ENCODE measurements around the gene C2CD3. TPM values are rescaled to one million over a fixed set of nuclear protein-coding genes. Genes with fewer than 3 reads are reported as not detected.

Gene C2CD3
- total and polyA plus RNA-seq, 4 donors, result 3.1 to 14.5 (median 6.7) TPM

DNA sequence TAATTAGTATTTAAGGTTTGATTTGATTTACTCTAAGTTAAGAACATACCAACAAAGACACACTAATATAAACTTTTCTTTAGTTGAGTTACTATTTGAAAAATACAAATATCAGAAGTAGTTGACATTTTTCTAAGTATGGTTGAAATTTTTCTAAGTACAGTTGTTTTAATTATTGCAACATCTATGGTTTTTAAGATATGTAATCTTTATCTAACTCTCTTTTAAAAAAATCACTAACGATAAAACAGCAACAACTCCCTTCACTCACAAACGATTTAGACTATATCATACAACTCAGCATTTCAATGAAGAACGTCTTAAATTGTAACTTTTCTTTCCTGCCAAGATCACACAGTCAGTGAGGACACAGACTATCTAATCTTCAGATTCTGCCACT lies 2.0 kb downstream of the C2CD3 start:
- Histone ChIP-seq H3K4me1 (ENCODE audit: control insufficient read depth in 4 of 4, insufficient read depth in 4 of 4, low read length in 3 of 4) (peaks cover 5 to 22% (median 16%) of the 10 kb centered on the region in 4 donors), H3K9me3 (ENCODE audit: control insufficient read depth in 4 of 4, low read length in 3 of 4) (no peaks in the 10 kb centered on the region), H3K27me3 (ENCODE audit: control insufficient read depth in 4 of 4, insufficient read depth in 4 of 4, low read length in 3 of 4) (no peaks in the 10 kb centered on the region), H3K36me3 (ENCODE audit: control insufficient read depth in 4 of 4, insufficient read depth in 3 of 4, low read depth in 1 of 4, low read length in 3 of 4) (peaks cover 4 to 20% (median 12%) of the 10 kb centered on the region in 4 donors), H3K9ac (ENCODE audit: low read depth in 1 of 2, low read length in 2 of 2) (no peak overlapping the region), H3K4me3 (ENCODE audit: low read depth in 1 of 3, low read length in 3 of 3) (no peak overlapping the region), H3K27ac (ENCODE audit: low read depth in 1 of 2, low read length in 2 of 2) (no peak overlapping the region)
- TF ChIP-seq FOXA1 (IDR thresholded peaks at IDR 0.05) (no peak), MAX (IDR thresholded peaks at IDR 0.05) (no peak), HNF4A (conservative IDR thresholded peaks at IDR 0.05) (no peak), HNF4G (IDR thresholded peaks at IDR 0.05) (no peak), RXRA (IDR thresholded peaks at IDR 0.05) (no peak), FOXA2 (IDR thresholded peaks at IDR 0.05) (no peak), YY1 (IDR thresholded peaks at IDR 0.05) (no peak)
- TF ChIP-seq, protein P1, sequence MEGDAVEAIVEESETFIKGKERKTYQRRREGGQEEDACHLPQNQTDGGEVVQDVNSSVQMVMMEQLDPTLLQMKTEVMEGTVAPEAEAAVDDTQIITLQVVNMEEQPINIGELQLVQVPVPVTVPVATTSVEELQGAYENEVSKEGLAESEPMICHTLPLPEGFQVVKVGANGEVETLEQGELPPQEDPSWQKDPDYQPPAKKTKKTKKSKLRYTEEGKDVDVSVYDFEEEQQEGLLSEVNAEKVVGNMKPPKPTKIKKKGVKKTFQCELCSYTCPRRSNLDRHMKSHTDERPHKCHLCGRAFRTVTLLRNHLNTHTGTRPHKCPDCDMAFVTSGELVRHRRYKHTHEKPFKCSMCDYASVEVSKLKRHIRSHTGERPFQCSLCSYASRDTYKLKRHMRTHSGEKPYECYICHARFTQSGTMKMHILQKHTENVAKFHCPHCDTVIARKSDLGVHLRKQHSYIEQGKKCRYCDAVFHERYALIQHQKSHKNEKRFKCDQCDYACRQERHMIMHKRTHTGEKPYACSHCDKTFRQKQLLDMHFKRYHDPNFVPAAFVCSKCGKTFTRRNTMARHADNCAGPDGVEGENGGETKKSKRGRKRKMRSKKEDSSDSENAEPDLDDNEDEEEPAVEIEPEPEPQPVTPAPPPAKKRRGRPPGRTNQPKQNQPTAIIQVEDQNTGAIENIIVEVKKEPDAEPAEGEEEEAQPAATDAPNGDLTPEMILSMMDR (IDR thresholded peaks at IDR 0.05; ENCODE audit: low read depth, low read length, missing input control), result no peak
- TF ChIP-seq, protein P2, sequence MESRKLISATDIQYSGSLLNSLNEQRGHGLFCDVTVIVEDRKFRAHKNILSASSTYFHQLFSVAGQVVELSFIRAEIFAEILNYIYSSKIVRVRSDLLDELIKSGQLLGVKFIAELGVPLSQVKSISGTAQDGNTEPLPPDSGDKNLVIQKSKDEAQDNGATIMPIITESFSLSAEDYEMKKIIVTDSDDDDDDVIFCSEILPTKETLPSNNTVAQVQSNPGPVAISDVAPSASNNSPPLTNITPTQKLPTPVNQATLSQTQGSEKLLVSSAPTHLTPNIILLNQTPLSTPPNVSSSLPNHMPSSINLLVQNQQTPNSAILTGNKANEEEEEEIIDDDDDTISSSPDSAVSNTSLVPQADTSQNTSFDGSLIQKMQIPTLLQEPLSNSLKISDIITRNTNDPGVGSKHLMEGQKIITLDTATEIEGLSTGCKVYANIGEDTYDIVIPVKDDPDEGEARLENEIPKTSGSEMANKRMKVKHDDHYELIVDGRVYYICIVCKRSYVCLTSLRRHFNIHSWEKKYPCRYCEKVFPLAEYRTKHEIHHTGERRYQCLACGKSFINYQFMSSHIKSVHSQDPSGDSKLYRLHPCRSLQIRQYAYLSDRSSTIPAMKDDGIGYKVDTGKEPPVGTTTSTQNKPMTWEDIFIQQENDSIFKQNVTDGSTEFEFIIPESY (IDR thresholded peaks at IDR 0.05), result no peak
- no peak for DNase-seq (ENCODE audit: low spot score)
- WGBS, result 73% methylated on average over 3 of the region's 3 CpGs

DNA sequence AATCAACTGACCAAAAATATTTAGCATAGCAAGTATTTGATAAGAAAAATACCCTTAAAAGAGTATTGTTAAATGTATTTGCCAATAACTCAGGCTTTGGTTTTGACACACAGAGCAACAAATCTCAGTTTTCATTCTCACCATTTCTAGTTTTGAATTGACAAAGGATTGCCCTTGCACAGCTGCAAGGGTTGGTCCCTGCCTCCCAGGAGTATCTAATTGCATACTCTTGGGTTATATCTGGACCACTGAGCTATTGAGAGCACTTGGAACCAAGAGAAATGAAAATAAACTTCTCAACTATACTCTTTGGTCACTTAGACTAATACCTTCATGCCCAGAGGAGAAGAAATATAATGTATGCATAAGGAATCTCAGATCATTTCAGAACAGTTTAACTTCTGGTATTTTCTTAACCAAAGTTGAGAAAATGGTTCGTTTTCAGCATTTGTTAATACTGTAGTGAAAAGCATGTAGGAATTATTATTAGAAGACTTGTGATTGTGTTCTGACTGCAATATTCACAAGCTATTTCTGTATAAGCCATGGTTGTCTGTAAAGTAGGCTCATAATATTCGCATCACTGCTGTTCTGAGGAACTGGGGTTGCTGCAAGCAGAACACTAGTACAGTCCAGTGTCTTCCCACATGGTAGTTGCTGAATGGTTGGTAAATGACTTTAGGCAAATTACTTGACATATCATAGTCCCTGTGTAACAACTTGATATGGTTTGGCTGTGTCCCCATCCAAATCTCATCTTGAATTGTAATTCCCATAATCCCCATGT lies 7.9 kb downstream of the C2CD3 start:
- H3K36me3 ChIP-seq (ENCODE audit: control insufficient read depth in 4 of 4, insufficient read depth in 3 of 4, low read depth in 1 of 4, low read length in 3 of 4), result peaks cover 3 to 23% (median 11%) of the 10 kb centered on the region in 4 donors
- no peak overlapping the region for H3K27ac ChIP-seq (ENCODE audit: low read depth in 1 of 2, low read length in 2 of 2)
- no peaks in the 10 kb centered on the region for H3K27me3 ChIP-seq (ENCODE audit: control insufficient read depth in 4 of 4, insufficient read depth in 4 of 4, low read length in 3 of 4)
- H3K4me3 ChIP-seq (ENCODE audit: low read depth in 1 of 3, low read length in 3 of 3), result no peak overlapping the region
- TF ChIP-seq, protein P1 (IDR thresholded peaks at IDR 0.05; ENCODE audit: low read depth, low read length, missing input control), result no peak
- TF ChIP-seq SP1 (IDR thresholded peaks at IDR 0.05) (no peak), RXRA (IDR thresholded peaks at IDR 0.05) (no peak), FOXA1 (IDR thresholded peaks at IDR 0.05) (no peak)
- H3K9ac ChIP-seq (ENCODE audit: low read depth in 1 of 2, low read length in 2 of 2), result no peak overlapping the region
- H3K4me1 ChIP-seq (ENCODE audit: control insufficient read depth in 4 of 4, insufficient read depth in 4 of 4, low read length in 3 of 4), result no peaks in the 10 kb centered on the region
- no peaks in the 10 kb centered on the region for H3K9me3 ChIP-seq (ENCODE audit: control insufficient read depth in 4 of 4, low read length in 3 of 4)
- WGBS, result 93% methylated on average over 2 of the region's 2 CpGs
- no peak for DNase-seq (ENCODE audit: low spot score)

All from liver (tissue), 9 donors.